ENCODE data around the gene KANK2. TPM values are rescaled to one million over a fixed set of nuclear protein-coding genes. Genes with fewer than 3 reads are reported as not detected.

The KANK2 gene
- total and polyA plus RNA-seq, 2 of the 13 experiments (the other 11 are each of a cell fraction or from before 2014, with no cell fraction given) = 5.7 to 12.9 TPM

DNA sequence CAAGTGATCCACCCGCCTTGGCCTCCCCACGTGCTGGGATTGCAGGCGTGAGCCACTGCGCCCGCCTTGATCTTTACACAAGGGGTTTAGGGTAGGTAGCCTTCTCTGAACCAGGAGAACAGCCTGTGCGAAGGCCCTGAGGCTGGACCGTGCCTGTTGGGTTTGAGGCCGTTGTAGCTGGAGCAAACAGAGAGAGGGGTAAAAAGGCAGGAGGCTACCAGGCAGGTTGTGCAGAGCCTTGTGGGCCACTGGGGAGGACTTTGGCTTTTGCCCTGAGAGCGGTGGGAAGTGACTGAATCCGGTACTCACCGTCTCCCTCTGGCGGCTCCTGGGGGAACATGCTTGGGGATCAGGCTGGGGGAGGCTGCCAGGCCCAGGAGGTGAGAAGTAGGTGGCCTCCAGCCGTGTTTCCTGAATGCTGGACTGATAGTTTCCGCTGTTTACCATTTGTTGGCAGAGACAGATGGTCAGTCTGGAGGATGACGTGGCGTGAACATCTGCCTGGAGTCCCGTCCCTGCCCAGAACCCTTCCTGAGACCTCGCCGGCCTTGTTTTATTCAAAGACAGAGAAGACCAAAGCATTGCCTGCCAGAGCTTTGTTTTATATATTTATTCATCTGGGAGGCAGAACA lies 66.4 kb downstream of the KANK2 start (continued):
- TF ChIP-seq SMAD1 (CRISPR knock-in tag; IDR thresholded peaks at IDR 0.05; ENCODE audit: borderline replicate concordance, low read depth) (peak; percentile 33; the same call in 1 of the 2 replicates), PHF8 (CRISPR knock-in tag; IDR thresholded peaks at IDR 0.05) (no peak), TBX2 (CRISPR knock-in tag; IDR thresholded peaks at IDR 0.05; ENCODE audit: borderline replicate concordance) (peak; percentile 77), SP5 (CRISPR knock-in tag; IDR thresholded peaks at IDR 0.05; ENCODE audit: borderline replicate concordance, low read depth) (no peak), AHR (CRISPR knock-in tag; IDR thresholded peaks at IDR 0.05) (no peak), SAP130 (CRISPR knock-in tag; IDR thresholded peaks at IDR 0.05; ENCODE audit: low read depth) (peak; percentile 56), ZNF121 (CRISPR knock-in tag; IDR thresholded peaks at IDR 0.05) (0 out of 2 replicates have a peak, but pooled peaks have one; percentile 32), HOXA5 (CRISPR knock-in tag; IDR thresholded peaks at IDR 0.05) (no peak), PHF5A (CRISPR knock-in tag; IDR thresholded peaks at IDR 0.05; ENCODE audit: low read depth, unreplicated experiment) (no peak), ZNF746 (CRISPR knock-in tag; IDR thresholded peaks at IDR 0.05) (no peak), ZKSCAN5 (CRISPR knock-in tag; IDR thresholded peaks at IDR 0.05) (peak; percentile 70), ZBTB1 (CRISPR knock-in tag; IDR thresholded peaks at IDR 0.05; ENCODE audit: borderline replicate concordance) (no peak), ZKSCAN1 (IDR thresholded peaks at IDR 0.05; ENCODE audit: low read length) (no peak)
- TF ChIP-seq, protein P1, sequence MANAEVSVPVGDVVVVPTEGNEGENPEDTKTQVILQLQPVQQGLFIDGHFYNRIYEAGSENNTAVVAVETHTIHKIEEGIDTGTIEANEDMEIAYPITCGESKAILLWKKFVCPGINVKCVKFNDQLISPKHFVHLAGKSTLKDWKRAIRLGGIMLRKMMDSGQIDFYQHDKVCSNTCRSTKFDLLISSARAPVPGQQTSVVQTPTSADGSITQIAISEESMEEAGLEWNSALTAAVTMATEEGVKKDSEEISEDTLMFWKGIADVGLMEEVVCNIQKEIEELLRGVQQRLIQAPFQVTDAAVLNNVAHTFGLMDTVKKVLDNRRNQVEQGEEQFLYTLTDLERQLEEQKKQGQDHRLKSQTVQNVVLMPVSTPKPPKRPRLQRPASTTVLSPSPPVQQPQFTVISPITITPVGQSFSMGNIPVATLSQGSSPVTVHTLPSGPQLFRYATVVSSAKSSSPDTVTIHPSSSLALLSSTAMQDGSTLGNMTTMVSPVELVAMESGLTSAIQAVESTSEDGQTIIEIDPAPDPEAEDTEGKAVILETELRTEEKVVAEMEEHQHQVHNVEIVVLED (CRISPR knock-in tag; IDR thresholded peaks at IDR 0.05; ENCODE audit: borderline replicate concordance) = 0 out of 2 replicates have a peak, but pooled peaks have one; percentile 35
- TF ChIP-seq, protein P2, sequence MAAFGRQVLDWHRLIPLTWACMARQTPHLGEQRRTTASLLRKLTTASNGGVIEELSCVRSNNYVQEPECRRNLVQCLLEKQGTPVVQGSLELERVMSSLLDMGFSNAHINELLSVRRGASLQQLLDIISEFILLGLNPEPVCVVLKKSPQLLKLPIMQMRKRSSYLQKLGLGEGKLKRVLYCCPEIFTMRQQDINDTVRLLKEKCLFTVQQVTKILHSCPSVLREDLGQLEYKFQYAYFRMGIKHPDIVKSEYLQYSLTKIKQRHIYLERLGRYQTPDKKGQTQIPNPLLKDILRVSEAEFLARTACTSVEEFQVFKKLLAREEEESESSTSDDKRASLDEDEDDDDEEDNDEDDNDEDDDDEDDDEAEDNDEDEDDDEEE (CRISPR knock-in tag; IDR thresholded peaks at IDR 0.05) = no peak
- TF ChIP-seq, protein P3, sequence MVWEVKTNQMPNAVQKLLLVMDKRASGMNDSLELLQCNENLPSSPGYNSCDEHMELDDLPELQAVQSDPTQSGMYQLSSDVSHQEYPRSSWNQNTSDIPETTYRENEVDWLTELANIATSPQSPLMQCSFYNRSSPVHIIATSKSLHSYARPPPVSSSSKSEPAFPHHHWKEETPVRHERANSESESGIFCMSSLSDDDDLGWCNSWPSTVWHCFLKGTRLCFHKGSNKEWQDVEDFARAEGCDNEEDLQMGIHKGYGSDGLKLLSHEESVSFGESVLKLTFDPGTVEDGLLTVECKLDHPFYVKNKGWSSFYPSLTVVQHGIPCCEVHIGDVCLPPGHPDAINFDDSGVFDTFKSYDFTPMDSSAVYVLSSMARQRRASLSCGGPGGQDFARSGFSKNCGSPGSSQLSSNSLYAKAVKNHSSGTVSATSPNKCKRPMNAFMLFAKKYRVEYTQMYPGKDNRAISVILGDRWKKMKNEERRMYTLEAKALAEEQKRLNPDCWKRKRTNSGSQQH (CRISPR knock-in tag; IDR thresholded peaks at IDR 0.05; ENCODE audit: low read depth) = no peak
- TF ChIP-seq, protein P4, sequence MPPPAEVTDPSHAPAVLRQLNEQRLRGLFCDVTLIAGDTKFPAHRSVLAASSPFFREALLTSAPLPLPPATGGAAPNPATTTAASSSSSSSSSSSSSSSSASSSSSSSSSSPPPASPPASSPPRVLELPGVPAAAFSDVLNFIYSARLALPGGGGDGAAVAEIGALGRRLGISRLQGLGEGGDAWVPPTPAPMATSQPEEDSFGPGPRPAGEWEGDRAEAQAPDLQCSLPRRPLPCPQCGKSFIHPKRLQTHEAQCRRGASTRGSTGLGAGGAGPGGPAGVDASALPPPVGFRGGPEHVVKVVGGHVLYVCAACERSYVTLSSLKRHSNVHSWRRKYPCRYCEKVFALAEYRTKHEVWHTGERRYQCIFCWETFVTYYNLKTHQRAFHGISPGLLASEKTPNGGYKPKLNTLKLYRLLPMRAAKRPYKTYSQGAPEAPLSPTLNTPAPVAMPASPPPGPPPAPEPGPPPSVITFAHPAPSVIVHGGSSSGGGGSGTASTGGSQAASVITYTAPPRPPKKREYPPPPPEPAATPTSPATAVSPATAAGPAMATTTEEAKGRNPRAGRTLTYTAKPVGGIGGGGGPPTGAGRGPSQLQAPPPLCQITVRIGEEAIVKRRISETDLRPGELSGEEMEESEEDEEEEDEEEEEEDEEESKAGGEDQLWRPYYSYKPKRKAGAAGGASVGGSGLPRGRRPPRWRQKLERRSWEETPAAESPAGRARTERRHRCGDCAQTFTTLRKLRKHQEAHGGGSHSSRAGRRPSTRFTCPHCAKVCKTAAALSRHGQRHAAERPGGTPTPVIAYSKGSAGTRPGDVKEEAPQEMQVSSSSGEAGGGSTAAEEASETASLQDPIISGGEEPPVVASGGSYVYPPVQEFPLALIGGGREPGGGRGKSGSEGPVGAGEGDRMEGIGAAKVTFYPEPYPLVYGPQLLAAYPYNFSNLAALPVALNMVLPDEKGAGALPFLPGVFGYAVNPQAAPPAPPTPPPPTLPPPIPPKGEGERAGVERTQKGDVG (CRISPR knock-in tag; IDR thresholded peaks at IDR 0.05; ENCODE audit: borderline replicate concordance) = peak; percentile 82
- TF ChIP-seq, protein P5, sequence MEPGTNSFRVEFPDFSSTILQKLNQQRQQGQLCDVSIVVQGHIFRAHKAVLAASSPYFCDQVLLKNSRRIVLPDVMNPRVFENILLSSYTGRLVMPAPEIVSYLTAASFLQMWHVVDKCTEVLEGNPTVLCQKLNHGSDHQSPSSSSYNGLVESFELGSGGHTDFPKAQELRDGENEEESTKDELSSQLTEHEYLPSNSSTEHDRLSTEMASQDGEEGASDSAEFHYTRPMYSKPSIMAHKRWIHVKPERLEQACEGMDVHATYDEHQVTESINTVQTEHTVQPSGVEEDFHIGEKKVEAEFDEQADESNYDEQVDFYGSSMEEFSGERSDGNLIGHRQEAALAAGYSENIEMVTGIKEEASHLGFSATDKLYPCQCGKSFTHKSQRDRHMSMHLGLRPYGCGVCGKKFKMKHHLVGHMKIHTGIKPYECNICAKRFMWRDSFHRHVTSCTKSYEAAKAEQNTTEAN (CRISPR knock-in tag; conservative IDR thresholded peaks at IDR 0.05) = no peak

All from HepG2 (cell line).